Astrocyte (in vitro differentiated cells and primary cell): ENCODE measurements around the gene PRKAG2. TPM values are rescaled to one million over a fixed set of nuclear protein-coding genes. Genes with fewer than 3 reads are reported as not detected.

Source experiments
- DNase-seq: peaks from one replicate; pipeline ENCODE4 v3.0.0-alpha.2; 2010; ENCODE audit warnings: low read depth
- FAIRE-seq: peaks from 2 replicates; lab custom pipeline; 2011; peaks lifted over from hg19 to GRCh38; lab: Jason Lieb, UNC
- H2AFZ ChIP-seq: 2 replicates; pipeline ENCODE4 v1.6.0; 2012; ENCODE audit warnings: low read depth, low read length, inconsistent platforms
- H3K27ac ChIP-seq: 2 replicates; pipeline ENCODE4 v1.5.1; 2011; ENCODE audit warnings: low read depth, low read length, inconsistent platforms
- H3K27me3 ChIP-seq: 2 replicates; pipeline ENCODE4 v1.6.0; 2011; ENCODE audit warnings: low read length, inconsistent platforms; ENCODE audit not compliant: insufficient read depth
- H3K36me3 ChIP-seq: 2 replicates; pipeline ENCODE4 v1.5.1; 2011; ENCODE audit warnings: low read length, inconsistent platforms; ENCODE audit not compliant: insufficient read depth
- H3K4me1 ChIP-seq: 2 replicates; pipeline ENCODE4 v1.5.1; 2011; ENCODE audit warnings: low read length, inconsistent platforms; ENCODE audit not compliant: insufficient read depth
- H3K4me2 ChIP-seq: 2 replicates; pipeline ENCODE4 v1.6.0; 2012; ENCODE audit warnings: low read length, inconsistent platforms
- H3K4me3 ChIP-seq: 2 replicates; pipeline ENCODE4 v1.5.1; 2011; ENCODE audit warnings: low read depth, mild to moderate bottlenecking, low read length, inconsistent platforms; ENCODE audit not compliant: insufficient read depth
- H3K79me2 ChIP-seq: 2 replicates; pipeline ENCODE4 v1.6.0; 2012; ENCODE audit warnings: mild to moderate bottlenecking, low read length, inconsistent platforms; ENCODE audit not compliant: insufficient read depth
- H3K9ac ChIP-seq: 2 replicates; pipeline ENCODE4 v1.6.0; 2012; ENCODE audit warnings: mild to moderate bottlenecking, low read length, inconsistent platforms
- H3K9me3 ChIP-seq: 2 replicates; pipeline ENCODE4 v1.5.1; 2012; ENCODE audit warnings: low read depth, mild to moderate bottlenecking, low read length, inconsistent platforms; ENCODE audit not compliant: insufficient read depth
- H4K20me1 ChIP-seq: 2 replicates; pipeline ENCODE4 v1.6.0; 2012; ENCODE audit warnings: low read length, inconsistent platforms; ENCODE audit not compliant: insufficient read depth
- H3K27ac Mint-ChIP-seq: one replicate; pipeline ENCODE4 v1.8.0; 2021; ENCODE audit warnings: mild to moderate bottlenecking, mixed read lengths; ENCODE audit not compliant: unreplicated experiment
- H3K27me3 Mint-ChIP-seq: one replicate; pipeline ENCODE4 v1.8.0; 2021; ENCODE audit warnings: low read depth, mixed read lengths; ENCODE audit not compliant: unreplicated experiment
- H3K36me3 Mint-ChIP-seq: one replicate; pipeline ENCODE4 v1.8.0; 2021; ENCODE audit warnings: low read depth, mixed read lengths; ENCODE audit not compliant: unreplicated experiment
- H3K4me1 Mint-ChIP-seq: one replicate; pipeline ENCODE4 v1.8.0; 2021; ENCODE audit warnings: low read depth, mixed read lengths; ENCODE audit not compliant: unreplicated experiment
- H3K4me3 Mint-ChIP-seq: one replicate; pipeline ENCODE4 v1.8.0; 2021; ENCODE audit warnings: mild to moderate bottlenecking, moderate library complexity, mixed read lengths; ENCODE audit not compliant: unreplicated experiment
- H3K9me3 Mint-ChIP-seq: one replicate; pipeline ENCODE4 v1.8.0; 2021; ENCODE audit warnings: mild to moderate bottlenecking, mixed read lengths; ENCODE audit not compliant: unreplicated experiment
- CTCF ChIP-seq: IDR thresholded peaks from 2 replicates; pipeline ENCODE4 v1.5.1; 2011; ENCODE audit warnings: low read depth, mild to moderate bottlenecking, inconsistent platforms, low read length, moderate library complexity; ENCODE audit not compliant: insufficient read depth
- EZH2 ChIP-seq: IDR thresholded peaks from 2 replicates; pipeline ENCODE4 v1.6.1; 2012; ENCODE audit warnings: mild to moderate bottlenecking, low read length, inconsistent platforms; ENCODE audit not compliant: insufficient read depth
- total RNA-seq: library from RNA; stranded (reverse); gene quantifications from 2 replicates; pipeline ENCODE4 v1.2.1, GENCODE V29; 2021

The PRKAG2 gene
- total RNA-seq, 1 donor from 2014 or later = 40.7 TPM

GRCh38 chr7:151761231-151761630 is 115.7 kb downstream of the PRKAG2 start:
- Mint-ChIP-seq H3K4me1 (peaks cover 16% of the 10 kb centered on the region), H3K36me3 (peaks cover 2% of the 10 kb centered on the region), H3K4me3 (no peak overlapping the region), H3K27ac (no peak overlapping the region), H3K27me3 (peaks cover 41% of the 10 kb centered on the region), H3K9me3 (peaks cover 11% of the 10 kb centered on the region)
- Histone ChIP-seq H2AFZ (no peak overlapping the region), H3K9ac (no peak overlapping the region), H3K9me3 (no peaks in the 10 kb centered on the region), H3K27ac (no peak overlapping the region), H3K27me3 (peaks cover 22% of the 10 kb centered on the region), H3K36me3 (no peaks in the 10 kb centered on the region), H4K20me1 (no peaks in the 10 kb centered on the region), H3K4me3 (no peak overlapping the region), H3K4me1 (peaks cover 20% of the 10 kb centered on the region), H3K4me2 (no peak overlapping the region), H3K79me2 (no peaks in the 10 kb centered on the region)
- DNase-seq (no peak), FAIRE-seq (no peak)
- TF ChIP-seq EZH2 (no peak), CTCF (no peak)

- no peak overlapping the region for H2AFZ ChIP-seq
- H3K27me3 ChIP-seq = peaks cover 22% of the 10 kb centered on the region
- no peaks in the 10 kb centered on the region for H3K9me3 ChIP-seq
- no peaks in the 10 kb centered on the region for H4K20me1 ChIP-seq
- H3K27ac ChIP-seq = no peak overlapping the region
- peaks cover 35% of the 10 kb centered on the region for H3K4me1 ChIP-seq
- FAIRE-seq = no peak
- H3K36me3 Mint-ChIP-seq = peaks cover 2% of the 10 kb centered on the region
- H3K4me3 Mint-ChIP-seq = no peak overlapping the region
- H3K4me3 ChIP-seq = no peak overlapping the region
- H3K9ac ChIP-seq = no peak overlapping the region
- no peak overlapping the region for H3K27ac Mint-ChIP-seq
- peak; percentile 34 for DNase-seq
- H3K4me1 Mint-ChIP-seq = peaks cover 29% of the 10 kb centered on the region
- H3K4me2 ChIP-seq = no peak overlapping the region
- peaks cover 7% of the 10 kb centered on the region for H3K9me3 Mint-ChIP-seq
- peaks cover 38% of the 10 kb centered on the region for H3K27me3 Mint-ChIP-seq
- TF ChIP-seq EZH2 (no peak), CTCF (peak; percentile 88)
- no peaks in the 10 kb centered on the region for H3K79me2 ChIP-seq
- no peaks in the 10 kb centered on the region for H3K36me3 ChIP-seq
Measured at GRCh38 chr7:151759591-151760042, 117.3 kb downstream of the PRKAG2 start.
